Measurements from ENCODE around the gene DAND5. TPM values are rescaled to one million over a fixed set of nuclear protein-coding genes. Genes with fewer than 3 reads are reported as not detected.
A peak's percentile ranks its signal among the peaks of the same experiment; 100 is the strongest.

The DAND5 gene
- total and polyA plus RNA-seq, 9 of the 15 experiments (the other 6 are each of a cell fraction or from before 2014, with no cell fraction given): 0.22 to 0.83 (median 0.60) TPM

- TF ChIP-seq TCF3 (CRISPR knock-in tag; IDR thresholded peaks at IDR 0.05) (no peak), XRCC5 (IDR thresholded peaks at IDR 0.05; ENCODE audit: low read depth, low read length) (peak; percentile 75; the same call in 1 of the 2 replicates), ZBTB1 (CRISPR knock-in tag; IDR thresholded peaks at IDR 0.05; ENCODE audit: borderline replicate concordance, low read depth) (no peak), E2F4 (CRISPR knock-in tag; IDR thresholded peaks at IDR 0.05; ENCODE audit: low read depth) (0 out of 2 replicates have a peak, but pooled peaks have one; percentile 53), ZBTB26 (CRISPR knock-in tag; IDR thresholded peaks at IDR 0.05) (0 out of 2 replicates have a peak, but pooled peaks have one; percentile 3), ZBTB43 (CRISPR knock-in tag; IDR thresholded peaks at IDR 0.05) (peak; percentile 13; the same call in 1 of the 2 replicates), ZNF584 (CRISPR knock-in tag; IDR thresholded peaks at IDR 0.05; ENCODE audit: low read depth) (no peak), TCF15 (CRISPR knock-in tag; IDR thresholded peaks at IDR 0.05) (no peak), ARID1B (IDR thresholded peaks at IDR 0.05) (peak; percentile 23; the same call in 1 of the 2 replicates), POLR2G (IDR thresholded peaks at IDR 0.05; ENCODE audit: low read depth, low read length) (peak; percentile 49; the same call in 1 of the 2 replicates), ZNF395 (CRISPR knock-in tag; IDR thresholded peaks at IDR 0.05) (peak; percentile 68; the same call in 1 of the 2 replicates), GATA2 (CRISPR knock-in tag; IDR thresholded peaks at IDR 0.05) (no peak), THRB (CRISPR knock-in tag; conservative IDR thresholded peaks at IDR 0.05) (no peak; the same call in 1 of the 2 replicates), KLF13 (tag; IDR thresholded peaks at IDR 0.05; ENCODE audit: borderline replicate concordance, low read depth) (no peak), ZNF140 (CRISPR knock-in tag; IDR thresholded peaks at IDR 0.05) (no peak), CCAR2 (IDR thresholded peaks at IDR 0.05; ENCODE audit: low read depth, low read length) (no peak), PTTG1 (tag; IDR thresholded peaks at IDR 0.05; ENCODE audit: low read depth) (no peak), MLLT1 (IDR thresholded peaks at IDR 0.05) (peak in 1 of 2 experiments; percentile 46; a peak in 1 of 4 replicates)
Measured at GRCh38 chr19:12983542-12984142, 14.3 kb downstream of the DAND5 start (continued).

All from K562 (cell line).